HepG2 (cell line): ENCODE data around the gene RNASE13. TPM values are rescaled to one million over a fixed set of nuclear protein-coding genes. Genes with fewer than 3 reads are reported as not detected.

Source experiments
- DNMT3B ChIP-seq: conservative IDR thresholded peaks from 2 replicates; pipeline ENCODE4 v1.6.1; 2016; ENCODE audit warnings: missing biosample characterization, control low read depth
- HDAC2 ChIP-seq: sonication (generic); formaldehyde crosslinking; IDR thresholded peaks from 2 replicates; pipeline ENCODE4 v1.4.0; 2020; ENCODE audit warnings: missing genetic modification reagents
- IKZF4 ChIP-seq: sonication (generic); formaldehyde crosslinking; IDR thresholded peaks from 2 replicates; pipeline ENCODE4 v1.5.1; 2020; ENCODE audit warnings: borderline replicate concordance, mild to moderate bottlenecking, low read depth, missing genetic modification reagents; ENCODE audit errors: not compliant biosample characterization
- MEIS1 ChIP-seq: sonication (generic); formaldehyde crosslinking; IDR thresholded peaks from 2 replicates; pipeline ENCODE4 v1.9.0; 2021; ENCODE audit warnings: mild to moderate bottlenecking, missing genetic modification reagents, moderate library complexity, borderline replicate concordance
- WIZ ChIP-seq: sonication (generic); formaldehyde crosslinking; IDR thresholded peaks from 2 replicates; pipeline ENCODE4 v1.5.1; 2020; ENCODE audit warnings: mild to moderate bottlenecking, missing genetic modification reagents
- ZBTB46 ChIP-seq: sonication (generic); formaldehyde crosslinking; IDR thresholded peaks from 2 replicates; pipeline ENCODE4 v1.4.0; 2020; ENCODE audit warnings: mild to moderate bottlenecking, missing genetic modification reagents, borderline replicate concordance
- ZBTB8A ChIP-seq: sonication (generic); formaldehyde crosslinking; IDR thresholded peaks from 2 replicates; pipeline ENCODE4 v1.4.0; 2020; ENCODE audit warnings: mild to moderate bottlenecking, low read depth, missing genetic modification reagents, borderline replicate concordance
- ZNF101 ChIP-seq: sonication (generic); formaldehyde crosslinking; IDR thresholded peaks from 2 replicates; pipeline ENCODE4 v1.4.0; 2020; ENCODE audit warnings: mild to moderate bottlenecking, low read depth, missing genetic modification reagents, borderline replicate concordance
- ZNF160 ChIP-seq: sonication (generic); formaldehyde crosslinking; IDR thresholded peaks from 2 replicates; pipeline ENCODE4 v1.8.0; 2022; ENCODE audit warnings: mild to moderate bottlenecking, inconsistent platforms, missing genetic modification reagents
- ZNF510 ChIP-seq: sonication (generic); formaldehyde crosslinking; IDR thresholded peaks from 2 replicates; pipeline ENCODE4 v1.4.0; 2020; ENCODE audit warnings: low read depth, mild to moderate bottlenecking, missing genetic modification reagents
- ZNF564 ChIP-seq: sonication (generic); formaldehyde crosslinking; IDR thresholded peaks from 2 replicates; pipeline ENCODE4 v1.8.1; 2023; ENCODE audit warnings: mild to moderate bottlenecking, missing genetic modification reagents
- ZNF713 ChIP-seq: sonication (generic); formaldehyde crosslinking; IDR thresholded peaks from 2 replicates; pipeline ENCODE4 v1.4.0; 2020; ENCODE audit warnings: mild to moderate bottlenecking, missing genetic modification reagents
- ZSCAN25 ChIP-seq: sonication (generic); formaldehyde crosslinking; IDR thresholded peaks from 2 replicates; pipeline ENCODE4 v1.8.0; 2022; ENCODE audit warnings: mild to moderate bottlenecking, missing genetic modification reagents
- polyA plus RNA-seq, 8 experiments: library from polyadenylated mRNA; depleted of rRNA in 3 of 8; stranded (reverse) in 7 of 8; unstranded in 1 of 8; fragments of >200 nt; fragmentation: Illumina TruSeq in 4 of 8; extraction: Trizol in 4 of 8; gene quantifications; 2 replicates each; pipeline versions ENCODE4 v1.2.1 to v1.2.3, GENCODE V29; 2011 to 2016; ENCODE audit warnings: low read depth in 4 of 8, missing spikeins in 1 of 8, mixed read lengths in 1 of 8; ENCODE audit not compliant: insufficient read depth in 1 of 8
- total RNA-seq, 5 experiments: library from RNA; depleted of rRNA; stranded (reverse); fragments of >200 nt; fragmentation: Illumina TruSeq; extraction: Trizol; gene quantifications; 2 replicates each; pipeline ENCODE4 v1.2.3, GENCODE V29; 2016; ENCODE audit warnings: low read depth in 1 of 5
- TF ChIP-seq, protein P1 (sequence below): sonication (generic); formaldehyde crosslinking; IDR thresholded peaks from 2 replicates; pipeline ENCODE4 v1.4.0; 2020; ENCODE audit warnings: missing genetic modification reagents
- TF ChIP-seq, protein P2 (sequence below), 2 experiments: sonication (generic) in 1 of 2; formaldehyde crosslinking in 1 of 2; IDR thresholded peaks; 2 replicates each; pipeline versions ENCODE4 v1.6.1 to v1.9.0; 2014 to 2022; ENCODE audit warnings: antibody characterized with exemption in 1 of 2, borderline replicate concordance in 1 of 2, inconsistent platforms in 1 of 2, low read depth in 1 of 2, missing genetic modification reagents in 1 of 2
- TF ChIP-seq, protein P3 (sequence below): sonication (generic); formaldehyde crosslinking; IDR thresholded peaks from 2 replicates; pipeline ENCODE4 v1.8.0; 2022; ENCODE audit warnings: missing genetic modification reagents, low read depth, mild to moderate bottlenecking, borderline replicate concordance
- TF ChIP-seq, protein P4 (sequence below): sonication (generic); formaldehyde crosslinking; IDR thresholded peaks from 2 replicates; pipeline ENCODE4 v1.8.1; 2023; ENCODE audit warnings: mild to moderate bottlenecking, inconsistent platforms, moderate library complexity, missing genetic modification reagents, borderline replicate concordance

RNASE13 gene
- total and polyA plus RNA-seq, 2 of the 13 experiments (the other 11 are each of a cell fraction or from before 2014, with no cell fraction given) = 1.0 TPM; not detected in 1

- TF ChIP-seq ZNF101 (CRISPR knock-in tag) = no peak
- TF ChIP-seq, protein P1, sequence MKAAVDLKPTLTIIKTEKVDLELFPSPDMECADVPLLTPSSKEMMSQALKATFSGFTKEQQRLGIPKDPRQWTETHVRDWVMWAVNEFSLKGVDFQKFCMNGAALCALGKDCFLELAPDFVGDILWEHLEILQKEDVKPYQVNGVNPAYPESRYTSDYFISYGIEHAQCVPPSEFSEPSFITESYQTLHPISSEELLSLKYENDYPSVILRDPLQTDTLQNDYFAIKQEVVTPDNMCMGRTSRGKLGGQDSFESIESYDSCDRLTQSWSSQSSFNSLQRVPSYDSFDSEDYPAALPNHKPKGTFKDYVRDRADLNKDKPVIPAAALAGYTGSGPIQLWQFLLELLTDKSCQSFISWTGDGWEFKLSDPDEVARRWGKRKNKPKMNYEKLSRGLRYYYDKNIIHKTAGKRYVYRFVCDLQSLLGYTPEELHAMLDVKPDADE (CRISPR knock-in tag) = no peak
- no peak for TF ChIP-seq MEIS1 (CRISPR knock-in tag)
- peak; percentile 56; the same call in 1 of the 2 replicates for TF ChIP-seq ZSCAN25 (CRISPR knock-in tag)
- no peak for TF ChIP-seq ZBTB46 (CRISPR knock-in tag)
- TF ChIP-seq DNMT3B = no peak
- no peak for TF ChIP-seq ZNF160
- TF ChIP-seq ZNF564 (CRISPR knock-in tag) = no peak
- TF ChIP-seq, protein P2, sequence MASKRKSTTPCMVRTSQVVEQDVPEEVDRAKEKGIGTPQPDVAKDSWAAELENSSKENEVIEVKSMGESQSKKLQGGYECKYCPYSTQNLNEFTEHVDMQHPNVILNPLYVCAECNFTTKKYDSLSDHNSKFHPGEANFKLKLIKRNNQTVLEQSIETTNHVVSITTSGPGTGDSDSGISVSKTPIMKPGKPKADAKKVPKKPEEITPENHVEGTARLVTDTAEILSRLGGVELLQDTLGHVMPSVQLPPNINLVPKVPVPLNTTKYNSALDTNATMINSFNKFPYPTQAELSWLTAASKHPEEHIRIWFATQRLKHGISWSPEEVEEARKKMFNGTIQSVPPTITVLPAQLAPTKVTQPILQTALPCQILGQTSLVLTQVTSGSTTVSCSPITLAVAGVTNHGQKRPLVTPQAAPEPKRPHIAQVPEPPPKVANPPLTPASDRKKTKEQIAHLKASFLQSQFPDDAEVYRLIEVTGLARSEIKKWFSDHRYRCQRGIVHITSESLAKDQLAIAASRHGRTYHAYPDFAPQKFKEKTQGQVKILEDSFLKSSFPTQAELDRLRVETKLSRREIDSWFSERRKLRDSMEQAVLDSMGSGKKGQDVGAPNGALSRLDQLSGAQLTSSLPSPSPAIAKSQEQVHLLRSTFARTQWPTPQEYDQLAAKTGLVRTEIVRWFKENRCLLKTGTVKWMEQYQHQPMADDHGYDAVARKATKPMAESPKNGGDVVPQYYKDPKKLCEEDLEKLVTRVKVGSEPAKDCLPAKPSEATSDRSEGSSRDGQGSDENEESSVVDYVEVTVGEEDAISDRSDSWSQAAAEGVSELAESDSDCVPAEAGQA (IDR thresholded peaks at IDR 0.05; ENCODE audit: low read depth) = no peak
- TF ChIP-seq, protein P2 (CRISPR knock-in tag; IDR thresholded peaks at IDR 0.05; ENCODE audit: borderline replicate concordance) = no peak
- no peak for TF ChIP-seq ZNF510 (CRISPR knock-in tag)
- TF ChIP-seq ZBTB8A = no peak
- TF ChIP-seq, protein P3, sequence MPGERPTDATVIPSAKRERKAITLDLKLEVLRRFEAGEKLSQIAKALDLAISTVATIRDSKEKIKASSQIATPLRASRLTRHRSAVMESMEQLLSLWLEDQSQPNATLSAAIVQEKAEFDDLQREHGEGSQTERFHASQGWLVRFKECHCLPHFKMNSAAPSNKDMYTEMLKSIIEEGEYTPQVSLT (CRISPR knock-in tag) = no peak
- no peak for TF ChIP-seq IKZF4 (CRISPR knock-in tag)
- TF ChIP-seq, protein P4, sequence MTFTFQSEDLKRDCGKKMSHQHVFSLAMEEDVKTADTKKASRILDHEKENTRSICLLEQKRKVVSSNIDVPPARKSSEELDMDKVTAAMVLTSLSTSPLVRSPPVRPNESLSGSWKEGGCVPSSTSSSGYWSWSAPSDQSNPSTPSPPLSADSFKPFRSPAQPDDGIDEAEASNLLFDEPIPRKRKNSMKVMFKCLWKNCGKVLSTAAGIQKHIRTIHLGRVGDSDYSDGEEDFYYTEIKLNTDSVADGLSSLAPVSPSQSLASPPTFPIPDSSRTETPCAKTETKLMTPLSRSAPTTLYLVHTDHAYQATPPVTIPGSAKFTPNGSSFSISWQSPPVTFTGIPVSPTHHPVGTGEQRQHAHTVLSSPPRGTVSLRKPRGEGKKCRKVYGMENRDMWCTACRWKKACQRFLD (CRISPR knock-in tag) = no peak
- peak; percentile 21; the same call in 1 of the 2 replicates for TF ChIP-seq HDAC2 (CRISPR knock-in tag)
- no peak for TF ChIP-seq ZNF713 (CRISPR knock-in tag)
- TF ChIP-seq WIZ (CRISPR knock-in tag) = no peak
These were observed 34.1 kb upstream of the RNASE13 start (continued) for GRCh38 chr14:21068521-21069387.
